HUDEP-2 (cell line): ENCODE data around the gene MEIS2.

ENCODE experiments used
- DNase-seq, 76 experiments: peaks; one replicate each; lab custom pipeline; 2025; ENCODE audit not compliant: unreplicated experiment in 76 of 76; lab: John Stamatoyannopoulos, UW

MEIS2 gene

DNA sequence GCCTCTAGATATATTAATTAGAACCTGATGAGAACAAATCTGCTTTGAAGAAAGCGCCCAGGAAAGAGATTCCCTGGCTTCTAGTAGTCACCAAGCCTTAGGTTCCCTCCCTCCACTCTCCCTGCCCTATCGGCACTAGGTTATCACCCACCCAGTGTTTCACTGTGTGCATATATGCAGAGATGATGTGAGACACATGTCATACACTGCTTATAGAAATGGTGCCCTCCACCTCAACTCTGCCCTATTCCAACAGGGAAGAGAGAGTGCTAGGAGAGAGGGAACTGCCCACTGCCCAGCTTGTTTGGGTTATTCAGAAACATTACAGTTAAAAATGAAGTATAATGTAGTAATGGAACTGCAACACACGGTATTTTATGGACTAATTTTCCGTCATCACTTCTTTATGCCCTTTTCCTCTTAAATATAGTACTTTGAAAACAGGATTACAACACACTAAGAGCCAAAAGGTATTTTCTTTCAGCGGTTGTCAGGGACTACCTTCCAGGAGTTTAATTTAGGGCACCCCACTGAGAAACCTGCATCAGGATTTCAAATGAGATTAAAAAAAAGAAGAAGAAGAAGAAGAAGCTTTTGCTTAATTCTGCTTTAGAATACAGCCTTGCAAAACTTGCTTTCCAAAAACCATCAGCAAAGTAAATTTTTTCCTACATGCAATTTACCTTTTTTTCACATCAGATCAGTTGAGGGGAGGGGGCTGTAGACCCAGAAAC, 55.3 kb downstream of the MEIS2 start:
- DNase-seq: no peak

DNA sequence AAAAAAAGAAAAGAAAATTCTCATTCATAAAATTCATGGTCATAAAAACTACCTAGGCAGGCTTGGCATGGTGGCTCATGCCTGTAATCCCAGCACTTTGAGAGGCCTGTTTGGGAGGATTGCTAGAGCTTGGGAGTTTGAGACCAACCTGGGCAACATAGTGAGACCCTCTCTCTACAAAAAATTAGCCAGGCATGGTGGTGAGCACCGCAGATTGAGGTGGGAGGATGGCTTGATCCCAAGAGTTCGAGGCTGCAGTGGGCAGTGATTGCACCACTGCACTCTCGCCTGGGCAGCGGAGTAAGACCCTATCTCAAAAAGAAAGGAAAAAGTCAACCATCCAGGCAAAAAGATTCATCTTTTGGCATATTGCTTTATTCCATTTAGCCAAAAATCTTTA, 58.5 kb downstream of the MEIS2 start:
- DNase-seq: no peak

DNA sequence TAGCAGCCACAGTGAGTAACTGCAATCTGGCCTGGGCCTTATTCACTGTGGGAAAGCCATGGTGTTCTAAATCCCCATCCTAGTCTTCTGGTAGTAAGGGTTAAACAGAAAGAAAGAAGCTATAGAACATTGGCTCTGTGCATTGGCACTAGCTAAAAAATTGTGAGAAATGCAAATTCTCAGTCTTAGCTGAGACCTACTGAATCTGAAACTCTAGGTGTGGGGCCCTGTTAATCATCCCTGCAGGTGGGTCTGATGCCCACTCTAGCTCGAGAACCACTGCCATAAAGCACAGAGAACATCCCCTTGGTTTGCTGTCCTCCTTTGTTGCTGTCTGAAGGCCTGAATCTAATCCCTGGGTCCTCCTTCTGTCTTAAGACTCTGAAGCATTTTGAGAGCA, 59.3 kb downstream of the MEIS2 start:
- no peak for DNase-seq

DNA sequence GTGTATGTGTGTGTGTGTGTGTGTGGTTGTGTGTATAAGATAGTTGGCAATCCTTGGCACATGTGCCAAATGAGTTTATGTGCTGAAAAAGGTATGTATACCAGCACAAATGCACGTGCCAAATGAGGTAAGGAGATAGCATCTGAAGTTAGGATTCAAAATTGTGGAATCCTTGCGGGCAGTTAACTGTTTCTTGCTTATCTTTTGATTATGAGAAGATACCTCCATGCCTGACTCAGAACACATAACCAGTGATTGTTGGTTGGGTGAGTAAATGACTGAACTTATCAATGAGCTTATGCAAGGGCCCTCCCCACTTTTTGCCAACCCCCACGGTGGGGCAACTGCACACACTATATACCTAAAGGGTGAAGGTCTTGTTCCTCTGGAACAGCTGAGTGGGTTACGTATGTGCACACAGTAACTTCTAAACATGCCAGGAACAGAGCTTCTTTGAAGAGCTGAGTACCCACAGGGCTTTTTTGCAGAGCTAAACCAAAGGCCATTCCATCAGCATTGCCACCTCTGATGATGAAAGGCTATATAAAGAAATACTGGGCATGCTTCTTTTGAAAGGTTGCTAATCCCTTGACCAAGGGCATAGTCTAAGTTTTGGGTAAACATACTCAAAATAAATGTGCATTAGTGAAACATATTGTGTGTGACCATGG, 60.1 kb downstream of the MEIS2 start:
- DNase-seq: peak in 12 of 76 experiments; percentile 0 to 38 (median 6)

DNA sequence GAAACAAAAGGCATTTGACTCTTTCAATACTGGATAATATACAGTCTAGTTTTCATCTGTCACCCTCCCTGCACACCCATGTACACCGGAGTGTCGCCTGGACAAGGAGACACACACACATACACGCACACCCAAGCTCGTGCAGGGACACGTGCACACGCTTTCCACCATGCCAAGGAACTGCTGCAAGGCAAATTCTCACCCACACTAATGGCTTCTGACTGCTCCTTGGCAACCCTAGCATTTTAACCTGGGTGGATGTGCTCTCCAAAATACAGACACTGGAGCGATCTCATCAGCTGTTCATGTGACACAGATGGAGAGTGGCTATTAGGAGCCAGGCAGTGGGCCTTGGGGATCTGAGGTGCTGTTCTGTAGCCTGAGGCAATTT, 61.6 kb downstream of the MEIS2 start:
- no peak for DNase-seq

DNA sequence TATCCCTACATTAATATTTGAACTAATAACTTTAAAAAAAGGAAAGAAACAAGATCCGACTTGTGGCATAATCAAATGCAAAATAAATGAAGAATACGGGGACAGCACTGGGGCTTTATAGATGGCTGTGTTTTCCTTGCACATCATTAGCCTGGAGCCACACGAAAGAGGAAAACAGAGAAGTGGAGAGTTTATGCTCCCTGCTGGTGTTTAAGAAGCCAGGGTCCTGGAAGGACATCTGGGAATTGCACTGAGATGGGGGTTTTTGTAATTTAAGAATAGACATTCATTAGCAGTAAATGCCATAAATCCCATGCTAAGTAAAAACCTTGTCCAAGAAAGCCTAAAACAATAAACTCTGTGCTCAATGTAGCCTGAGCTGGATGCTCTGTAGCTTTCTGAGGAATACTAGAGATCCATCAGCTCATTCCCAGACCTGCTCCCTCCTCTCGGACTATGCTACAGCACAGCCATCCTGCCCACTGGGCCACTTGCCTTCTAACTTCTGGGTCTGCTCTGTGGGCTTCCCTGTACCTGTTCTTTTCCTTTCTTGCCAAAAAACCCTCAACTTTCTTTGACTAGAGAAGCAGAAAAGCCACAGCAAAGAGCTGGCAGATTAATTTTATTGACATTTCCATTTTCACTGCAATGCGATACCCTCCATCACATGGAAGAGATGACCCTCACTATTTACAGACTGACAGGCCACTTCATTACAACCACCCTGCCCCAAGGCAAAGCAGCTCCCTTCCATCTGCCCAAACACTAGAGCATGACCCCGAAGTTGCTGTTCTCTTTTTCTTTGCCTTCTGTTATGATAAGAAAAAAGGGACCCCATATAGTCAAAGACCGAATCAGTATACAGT, 62.3 kb downstream of the MEIS2 start:
- DNase-seq: no peak

DNA sequence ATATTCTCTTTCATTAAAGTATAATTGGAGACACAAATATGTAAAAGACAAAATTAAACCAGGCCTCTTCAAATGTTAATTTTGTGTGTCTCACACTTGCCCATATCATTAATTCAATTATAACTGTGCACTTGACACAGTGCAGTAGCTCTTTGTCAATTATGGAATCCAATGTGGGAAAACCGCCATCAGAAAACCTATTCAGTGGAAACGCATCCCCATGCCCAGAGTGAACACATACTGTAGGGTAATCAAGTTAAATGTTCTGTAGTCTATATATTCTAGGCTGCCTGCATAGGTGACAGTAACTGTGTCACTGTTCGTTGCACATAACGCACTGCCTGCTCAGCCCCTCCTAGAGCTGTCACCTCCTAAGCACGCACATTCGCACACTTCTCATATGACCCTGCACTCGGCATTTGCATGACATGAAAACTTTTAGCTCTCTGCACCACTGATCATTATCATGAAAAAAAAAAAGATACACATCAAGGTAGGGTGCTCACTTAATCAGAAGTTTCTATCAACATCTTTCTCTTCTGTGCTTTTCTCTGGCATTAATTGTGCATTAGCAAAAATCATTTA, 63.2 kb downstream of the MEIS2 start:
- DNase-seq: no peak

DNA sequence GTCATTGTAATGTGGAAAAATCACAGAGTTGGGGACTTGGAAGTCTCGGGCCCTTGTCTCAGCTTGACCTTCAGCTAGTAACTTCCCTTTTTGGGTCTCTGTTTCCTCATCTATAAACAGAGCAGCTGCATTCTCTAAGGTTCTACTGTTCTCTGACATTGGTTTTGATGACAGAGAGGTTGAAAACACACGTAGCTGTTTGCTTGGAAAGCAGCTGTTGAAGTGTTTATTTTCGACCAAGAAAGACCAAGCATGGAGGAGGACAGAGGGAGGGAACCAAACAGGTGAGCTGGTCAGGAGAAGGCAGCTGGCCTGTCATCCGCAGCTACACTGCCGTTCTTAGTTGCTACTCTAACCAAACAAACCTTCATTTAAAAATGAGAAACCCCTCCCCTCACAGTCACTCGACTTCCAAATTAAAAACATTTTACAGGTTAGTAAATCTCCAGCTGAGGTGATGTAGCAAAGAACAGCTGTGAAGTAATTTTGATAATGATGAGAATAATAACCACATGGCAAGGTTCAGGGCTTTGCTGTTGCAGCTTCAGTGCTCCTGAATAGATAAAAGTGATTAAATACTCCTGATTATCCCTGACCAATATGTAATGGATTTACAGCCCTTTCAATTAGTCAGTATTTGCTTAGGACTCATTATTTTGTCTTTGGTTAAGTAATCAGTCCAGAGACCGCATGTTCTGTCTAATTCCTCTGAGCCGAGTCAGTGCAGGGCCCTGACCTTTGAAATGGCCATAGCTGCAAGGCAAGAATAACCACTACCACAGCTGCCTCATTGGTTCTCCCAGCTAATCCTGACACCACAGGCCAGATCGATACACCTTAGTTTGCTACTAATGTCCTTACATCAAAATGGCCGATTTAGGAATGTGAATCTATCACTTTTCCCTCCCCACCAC, 65.3 kb downstream of the MEIS2 start:
- DNase-seq: no peak

DNA sequence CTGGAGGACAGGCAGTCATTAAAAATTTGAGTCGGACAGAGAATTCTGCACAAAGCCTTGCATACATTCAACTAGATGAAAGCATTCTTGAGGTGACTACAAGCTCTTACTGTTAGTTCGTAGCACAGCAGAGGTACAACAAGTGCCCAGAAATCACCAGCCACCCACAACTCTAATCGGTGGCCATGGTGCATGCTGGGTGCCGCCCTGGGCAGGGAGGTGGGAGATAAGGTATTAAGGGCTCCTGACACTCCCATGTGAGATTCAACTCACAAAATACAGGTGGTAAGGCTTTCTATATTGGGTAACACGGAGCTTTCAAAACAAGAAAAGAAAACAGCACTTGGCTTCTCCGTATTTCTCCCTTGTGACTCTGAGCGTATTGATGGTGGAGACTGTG, 66.0 kb downstream of the MEIS2 start:
- peak in 1 of 76 experiments; percentile 11 for DNase-seq

DNA sequence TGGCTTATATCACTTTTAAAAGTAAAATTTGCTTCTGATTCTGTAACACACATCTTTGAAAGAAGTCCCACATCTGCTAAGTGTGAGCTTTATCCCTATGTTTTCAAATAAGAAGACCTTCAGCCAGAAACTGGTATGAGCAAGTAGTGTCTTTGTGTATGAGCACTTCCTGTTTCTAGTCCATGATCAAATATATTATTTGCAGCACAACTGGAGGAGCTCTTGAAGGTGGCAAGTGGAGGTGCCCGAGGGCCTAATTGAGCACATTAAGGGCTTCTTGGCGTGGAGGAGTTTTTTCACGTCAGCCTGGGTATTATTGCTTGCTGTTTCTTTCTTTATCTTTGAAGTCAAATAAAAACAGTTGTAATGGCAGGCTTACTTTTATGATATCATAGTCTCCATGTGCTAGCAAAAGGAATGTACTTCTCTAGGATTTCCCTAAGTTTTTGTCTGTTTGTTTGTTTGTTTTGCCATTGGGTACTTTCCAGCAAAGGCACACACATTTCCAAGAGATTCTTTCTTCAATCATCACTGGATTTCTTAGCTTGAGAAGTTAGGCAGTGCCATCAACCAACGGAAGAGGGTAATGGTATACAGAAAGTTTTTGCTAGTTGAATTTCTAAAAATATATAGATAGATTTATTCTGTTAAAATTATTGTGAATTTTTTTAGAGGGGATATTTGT, 68.1 kb downstream of the MEIS2 start:
- no peak for DNase-seq

DNA sequence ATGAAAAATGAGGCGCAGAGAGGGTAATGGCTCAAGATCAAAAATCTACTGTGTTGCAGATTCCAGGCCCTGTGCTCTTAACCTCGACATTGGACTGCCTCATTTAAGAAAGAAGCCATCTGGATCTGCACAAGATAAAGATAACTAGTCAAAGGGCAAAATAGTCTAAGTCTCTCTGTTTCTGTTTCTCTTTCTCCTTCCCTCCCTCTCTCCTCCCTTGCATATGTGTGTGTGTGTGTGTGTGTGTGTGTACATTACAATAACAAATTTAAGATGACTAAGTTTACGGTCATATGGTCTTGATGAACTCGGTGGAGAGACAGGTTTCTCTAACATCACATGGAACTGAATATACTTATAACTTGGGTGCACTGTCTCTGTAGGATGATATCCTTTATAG, 69.2 kb downstream of the MEIS2 start:
- no peak for DNase-seq

DNA sequence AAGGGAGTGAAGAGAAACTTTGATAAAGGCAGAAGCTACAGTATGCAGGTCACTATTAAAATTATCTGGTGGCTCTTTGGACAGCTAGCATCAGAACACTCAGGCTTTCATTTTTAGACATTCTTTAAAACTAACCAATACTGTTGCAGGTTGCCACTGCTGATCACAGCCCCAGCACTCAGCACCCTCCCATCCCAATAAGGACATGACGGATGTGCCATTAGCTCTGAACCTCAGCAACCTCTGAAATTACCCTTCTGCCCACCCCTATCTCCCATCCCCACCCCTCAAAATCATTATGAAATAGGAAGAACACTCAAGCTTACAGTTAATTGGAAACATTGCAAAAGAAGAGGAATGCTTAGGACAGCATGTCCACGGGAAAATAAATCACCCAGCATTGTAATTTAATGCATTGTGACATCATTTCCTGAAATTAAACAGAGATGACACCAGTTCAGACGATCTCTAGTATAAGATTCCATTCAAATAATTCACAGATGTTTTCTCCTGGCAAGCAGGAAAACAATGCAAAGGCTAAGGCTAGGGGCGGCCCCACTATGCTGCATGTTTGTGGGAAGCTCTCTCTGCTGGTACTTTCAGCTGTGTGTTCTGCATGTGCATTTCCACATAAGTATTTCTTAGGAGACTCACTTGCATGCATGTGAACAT, 71.6 kb downstream of the MEIS2 start:
- no peak for DNase-seq

DNA sequence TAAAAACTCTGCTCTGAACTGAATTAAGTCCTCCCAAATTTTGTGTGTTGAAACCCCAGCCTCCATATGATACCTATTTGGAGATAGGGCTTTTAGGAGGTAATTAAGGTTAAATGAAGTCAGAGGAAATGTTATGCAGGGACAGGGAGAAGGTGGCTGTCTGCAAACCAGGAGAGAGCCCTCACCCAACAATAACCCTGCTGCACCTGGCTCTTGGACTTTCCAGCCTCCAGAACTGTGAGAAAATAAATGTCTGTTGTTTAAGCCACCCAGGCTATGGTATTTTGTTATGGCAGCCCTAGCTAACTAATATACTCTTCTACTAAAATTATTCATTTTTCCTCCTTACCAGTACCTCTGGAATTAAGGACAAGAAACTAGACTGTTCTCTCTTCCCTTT, 79.5 kb downstream of the MEIS2 start:
- DNase-seq: no peak

DNA sequence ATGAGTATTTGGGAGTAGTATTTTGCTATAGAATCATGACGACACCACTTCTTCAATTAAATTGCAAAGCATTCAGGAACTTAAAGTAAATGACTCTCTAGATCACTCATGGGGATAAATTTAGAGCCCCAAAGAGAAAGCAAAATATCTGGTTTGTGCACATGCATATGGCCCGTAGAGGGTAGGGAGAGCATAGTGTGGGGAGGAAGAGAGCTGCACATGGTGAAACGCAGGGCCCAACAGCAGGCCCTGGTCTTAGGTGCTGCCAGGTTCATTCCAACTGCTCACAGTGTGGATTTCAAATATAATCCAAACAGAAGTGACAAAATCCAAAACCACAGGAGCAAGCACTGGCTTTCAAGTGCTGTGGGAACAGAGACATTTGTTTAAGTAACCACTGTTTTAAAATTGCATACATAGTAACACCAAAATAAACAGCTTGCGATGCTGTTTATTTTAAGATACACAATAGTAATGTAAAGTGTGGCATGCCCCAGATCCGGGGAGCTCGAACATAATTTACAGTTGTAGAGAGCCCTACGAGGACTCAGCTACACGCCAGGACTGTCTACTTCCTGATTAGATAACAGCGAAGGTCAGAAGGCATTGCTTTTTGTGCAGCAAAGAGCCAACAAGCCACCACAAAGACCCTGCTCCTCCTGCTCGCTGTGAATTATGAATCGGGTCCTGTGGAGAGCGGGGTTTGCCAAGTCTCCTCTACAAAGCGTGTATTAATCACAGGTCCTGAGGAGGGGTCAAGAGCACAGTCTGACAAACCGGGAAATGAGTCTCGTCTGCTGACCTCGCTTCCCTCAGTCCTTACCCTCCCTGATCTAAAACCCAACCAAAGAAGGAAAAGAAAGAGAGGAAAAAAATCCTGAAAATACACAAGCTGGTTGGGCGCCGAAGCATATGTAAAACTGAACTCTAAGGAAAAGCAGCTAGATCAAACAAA, 80.6 kb downstream of the MEIS2 start:
- no peak for DNase-seq

DNA sequence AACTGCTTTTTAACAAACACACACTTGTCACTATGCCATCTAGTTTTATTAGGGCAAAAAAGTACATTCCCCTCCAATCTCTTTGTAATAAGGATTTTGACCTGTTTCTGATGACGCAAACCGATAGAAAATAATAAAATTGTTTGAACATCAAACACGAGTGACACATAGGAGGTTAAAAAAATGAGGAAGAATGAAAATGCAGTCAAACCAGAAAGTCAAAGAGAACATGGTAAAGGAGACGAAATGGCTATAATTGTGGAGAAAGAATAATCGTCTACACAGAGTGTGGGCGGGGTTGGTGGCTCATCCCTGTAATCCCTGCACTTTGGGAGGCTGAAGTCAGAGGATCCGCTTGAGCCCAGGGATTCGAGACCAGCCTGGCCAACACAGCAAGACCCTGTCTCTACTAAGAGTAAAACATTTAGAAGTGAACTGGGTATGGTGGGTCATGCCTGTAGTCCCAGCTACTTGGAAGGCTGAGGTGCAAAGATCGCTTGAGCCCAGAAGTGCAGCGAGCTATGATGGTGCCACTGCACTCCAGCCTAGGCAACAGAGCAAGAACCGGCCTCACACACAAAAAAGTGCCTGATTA, 83.2 kb downstream of the MEIS2 start:
- DNase-seq: no peak

DNA sequence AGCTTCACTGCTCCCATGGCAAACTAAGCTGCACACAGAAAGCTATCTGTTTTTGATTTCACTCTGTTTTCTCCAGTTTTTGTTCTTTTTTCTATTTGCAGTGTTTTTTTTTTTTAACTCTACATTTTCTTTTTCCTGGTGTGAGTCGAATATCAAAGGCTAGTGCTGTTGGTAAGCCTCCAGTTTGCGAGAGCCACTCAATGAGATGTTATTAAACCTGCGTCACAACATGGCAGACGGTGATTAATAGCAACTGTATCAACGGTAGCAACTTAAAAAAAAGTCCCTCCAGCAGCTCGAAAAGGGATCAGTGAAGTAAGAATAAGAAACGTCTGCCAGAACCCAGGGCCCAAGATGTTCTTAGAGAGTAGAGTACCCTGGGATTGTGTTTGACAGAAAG, 84.1 kb downstream of the MEIS2 start:
- DNase-seq: no peak

DNA sequence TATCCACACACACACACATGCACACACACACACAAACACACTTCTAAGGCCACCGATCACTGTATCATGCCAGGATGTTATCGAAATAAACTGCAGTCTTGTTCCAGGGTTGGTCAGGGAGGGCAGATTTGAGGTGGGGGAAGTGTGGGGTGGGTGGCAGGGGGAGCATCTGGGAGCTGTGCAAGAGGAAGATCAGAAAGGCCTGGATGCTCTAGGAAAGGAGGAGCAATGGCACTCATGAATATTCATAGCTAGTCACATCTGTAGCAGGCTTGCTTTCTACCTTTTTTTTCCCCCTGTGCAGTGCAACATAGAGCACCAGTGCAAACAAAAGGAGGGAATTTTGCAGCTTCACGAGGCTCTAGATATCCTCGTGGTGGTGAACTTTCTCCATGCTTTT, 84.9 kb downstream of the MEIS2 start:
- DNase-seq: no peak

DNA sequence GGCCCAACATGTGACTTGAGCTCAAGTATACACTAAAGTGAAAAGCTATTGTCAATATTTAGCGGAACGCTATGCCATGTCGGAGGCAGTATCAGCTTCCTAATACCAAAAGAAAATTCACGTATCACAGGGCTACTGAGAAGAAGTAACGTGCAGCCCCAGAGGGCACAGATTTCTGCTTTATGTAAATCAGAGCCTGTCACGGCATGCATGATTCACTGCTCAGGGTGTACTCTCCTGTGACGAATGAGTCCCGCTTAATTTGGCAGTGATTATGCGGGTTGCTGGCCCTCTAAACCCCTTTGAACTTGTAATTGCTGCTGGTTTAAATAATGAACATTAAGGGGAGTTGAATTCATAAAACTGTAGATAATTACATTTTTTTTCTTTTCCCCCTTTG, 85.3 kb downstream of the MEIS2 start:
- DNase-seq: no peak
